ENCODE measurements around the gene SGIP1. TPM values are rescaled to one million over a fixed set of nuclear protein-coding genes. Genes with fewer than 3 reads are reported as not detected.

SGIP1 gene
- total and polyA plus RNA-seq, 2 of the 4 experiments (the other 2 are of a cell fraction) = 27.1 to 42.7 TPM

DNA sequence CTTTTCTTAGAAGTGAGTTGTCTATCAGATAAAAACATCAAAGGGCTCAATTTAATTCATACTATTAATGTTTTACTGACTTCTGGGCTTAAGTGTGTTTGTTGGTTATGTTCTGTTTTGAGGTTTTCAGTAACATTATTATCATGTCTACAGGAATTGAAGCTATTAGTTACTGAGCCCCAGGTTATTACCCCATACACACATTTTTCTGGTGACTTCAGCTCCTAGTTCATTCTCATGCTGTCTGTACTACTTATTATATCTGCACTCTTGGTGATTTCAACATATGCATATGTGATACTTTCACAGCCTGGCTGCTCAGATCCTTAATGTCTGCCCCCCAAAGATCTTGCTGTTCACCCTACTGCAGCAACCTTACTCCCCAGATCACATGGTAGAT, 27.0 kb upstream of the SGIP1 start:
- H3K27ac ChIP-seq (ENCODE audit: insufficient read depth, low read length) = no peak overlapping the region
- no peak overlapping the region for H4K5ac ChIP-seq (ENCODE audit: low read depth, low read length)
- peak overlapping the region; percentile 40 for H3K4ac ChIP-seq (ENCODE audit: low read depth, low read length)
- peak overlapping the region; percentile 46; the same call in 1 of the 2 replicates for H2BK120ac ChIP-seq (ENCODE audit: low read depth, low read length)
- H4K91ac ChIP-seq (ENCODE audit: insufficient read depth, low read depth, low read length) = no peak overlapping the region
- H3K14ac ChIP-seq (replicated peaks; ENCODE audit: low read depth, low read length) = peak overlapping the region; percentile 87
- no peak for DNase-seq
- H2BK20ac ChIP-seq (ENCODE audit: low read depth, low read length) = peak overlapping the region; percentile 56
- in situ Hi-C loops (cut with MboI; ENCODE audit: low sequenced_read_pairs) = no loop called here
- no peak overlapping the region for H3K4me2 ChIP-seq (ENCODE audit: low read depth, low read length)
- peaks cover 0 to 3% of the 10 kb centered on the region in 2 experiments; a peak in 1 of 4 replicates for H3K79me1 ChIP-seq (ENCODE audit: low read depth in 1 of 2, low read length in 2 of 2)
- CTCF ChIA-PET = interaction anchor here (0.7 kb wide), 1 partner anchor 276 kb away, joined by 6 read pairs; no protein-coding TSS in a partner anchor
- no peaks in the 10 kb centered on the region for H4K20me1 ChIP-seq (ENCODE audit: insufficient read depth, low read length)
- ATAC-seq (ENCODE audit: low read depth) = no peak
- 0 out of 2 replicates have a peak, but pooled peaks cover 2% of the 10 kb centered on the region for H3K4me1 ChIP-seq (ENCODE audit: control insufficient read depth, insufficient read depth, low read length)
- no peak overlapping the region for H3K23ac ChIP-seq (ENCODE audit: low read depth, low read length)
- H3K9ac ChIP-seq (ENCODE audit: low read depth, low read length) = no peak overlapping the region
- no peaks in the 10 kb centered on the region for H3K27me3 ChIP-seq (ENCODE audit: control insufficient read depth, insufficient read depth, low read length)
- BruUV-seq (replicated peaks) = no TSS peak
- H3K56ac ChIP-seq (ENCODE audit: extremely low read depth, insufficient read depth, low read length) = no peak overlapping the region
- H3K4me3 ChIP-seq (ENCODE audit: insufficient read depth, low read depth, low read length) = no peak overlapping the region
- no peak overlapping the region for H2BK15ac ChIP-seq (ENCODE audit: low read depth, low read length)
- H2BK5ac ChIP-seq (ENCODE audit: low read depth, low read length, poor library complexity, severe bottlenecking) = peak overlapping the region; percentile 77
- H2AK9ac ChIP-seq (replicated peaks; ENCODE audit: low read depth, low read length, poor library complexity) = no peak overlapping the region
- H3K36me3 ChIP-seq (ENCODE audit: control insufficient read depth, insufficient read depth, low read length) = no peaks in the 10 kb centered on the region
- H2AFZ ChIP-seq (replicated peaks; ENCODE audit: low read length, poor library complexity) = no peak overlapping the region
- POLR2A ChIA-PET (ENCODE audit: unreplicated experiment) = no interaction called here
- H3K9me3 ChIP-seq (ENCODE audit: control insufficient read depth, insufficient read depth, low read length) = no peaks in the 10 kb centered on the region
- dilution Hi-C loops (cut with HindIII; ENCODE audit: low sequenced_read_pairs, unreplicated experiment) = no loop called here
- intact Hi-C loops (cut with micrococcal nuclease) = no loop called here
- peak overlapping the region; percentile 56; the same call in 1 of the 2 replicates for H2AK5ac ChIP-seq (ENCODE audit: low read depth, low read length)
- no peaks in the 10 kb centered on the region for H3K9me1 ChIP-seq (ENCODE audit: insufficient read depth, low read length)
- 0 out of 4 replicates have a peak overlapping the region, but pooled peaks of 1 of the 2 experiments have one; percentile 0 for H4K8ac ChIP-seq (ENCODE audit: low read depth in 2 of 2, low read length in 2 of 2)
- TF ChIP-seq, protein P1, sequence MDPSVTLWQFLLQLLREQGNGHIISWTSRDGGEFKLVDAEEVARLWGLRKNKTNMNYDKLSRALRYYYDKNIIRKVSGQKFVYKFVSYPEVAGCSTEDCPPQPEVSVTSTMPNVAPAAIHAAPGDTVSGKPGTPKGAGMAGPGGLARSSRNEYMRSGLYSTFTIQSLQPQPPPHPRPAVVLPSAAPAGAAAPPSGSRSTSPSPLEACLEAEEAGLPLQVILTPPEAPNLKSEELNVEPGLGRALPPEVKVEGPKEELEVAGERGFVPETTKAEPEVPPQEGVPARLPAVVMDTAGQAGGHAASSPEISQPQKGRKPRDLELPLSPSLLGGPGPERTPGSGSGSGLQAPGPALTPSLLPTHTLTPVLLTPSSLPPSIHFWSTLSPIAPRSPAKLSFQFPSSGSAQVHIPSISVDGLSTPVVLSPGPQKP (IDR thresholded peaks at IDR 0.05; ENCODE audit: borderline replicate concordance, low read depth, low read length) = no peak
- TF ChIP-seq RCOR1 (IDR thresholded peaks at IDR 0.05; ENCODE audit: insufficient replicate concordance, low read length) (no peak), CEBPB (IDR thresholded peaks at IDR 0.05; ENCODE audit: low read depth, low read length) (no peak), RFX5 (IDR thresholded peaks at IDR 0.05; ENCODE audit: low read depth, low read length) (no peak)
- H3K18ac ChIP-seq (ENCODE audit: low read depth, low read length) = no peak overlapping the region

Data from IMR-90 (cell line).